Measurements from ENCODE around the gene PRCC. TPM values are rescaled to one million over a fixed set of nuclear protein-coding genes. Genes with fewer than 3 reads are reported as not detected.

The PRCC gene
- total RNA-seq, 8 experiments from 2014 or later, result 35.4 to 73.4 (median 56.8) TPM

GRCh38 chr1:156809281-156809680, 41.9 kb downstream of the PRCC start:
- 100% methylated on average over 1 of the region's 10 CpGs; no CpG with 5 or more reads in 9 of the 10 experiments for WGBS, 10 experiments
- in situ Hi-C loops (cut with MboI; ENCODE audit: low pct_unique_long_range_greater_than_20kb in 2 of 9, low sequenced_read_pairs in 9 of 9, unreplicated experiment in 9 of 9), result no loop called here
- no peak for ATAC-seq (replicated peaks in 6 of 8)

GRCh38 chr1:156809711-156810366, 42.5 kb downstream of the PRCC start:
- in situ Hi-C loops (cut with MboI; ENCODE audit: low pct_unique_long_range_greater_than_20kb in 2 of 9, low sequenced_read_pairs in 9 of 9, unreplicated experiment in 9 of 9), result no loop called here
- ATAC-seq (replicated peaks in 6 of 8), result no peak
- Histone ChIP-seq H3K27ac (no peak overlapping the region), H3K4me1 (replicated peaks in 1 of 2) (peaks cover 3 to 16% of the 10 kb centered on the region in 2 donors), H3K4me3 (no peak overlapping the region)
- 86 to 100% (median 100%) methylated on average over 1 to 4 of the region's 7 CpGs; no CpG with 5 or more reads in 5 of the 10 experiments for WGBS, 10 experiments

More at GRCh38 chr1:156809281-156809680, 41.9 kb downstream of the PRCC start:
- Histone ChIP-seq H3K4me3 (no peak overlapping the region), H3K27ac (no peak overlapping the region), H3K4me1 (replicated peaks in 1 of 2) (peaks cover 3 to 11% of the 10 kb centered on the region in 2 donors)

- ATAC-seq (replicated peaks in 6 of 8), result no peak
- peaks cover 3 to 27% of the 10 kb centered on the region in 2 donors for H3K4me1 ChIP-seq (replicated peaks in 1 of 2)
- in situ Hi-C loops (cut with MboI; ENCODE audit: low pct_unique_long_range_greater_than_20kb in 2 of 9, low sequenced_read_pairs in 9 of 9, unreplicated experiment in 9 of 9), result no loop called here
- H3K27ac ChIP-seq, result no peak overlapping the region
- 57 to 100% (median 75%) methylated on average over 1 to 4 of the region's 4 CpGs; no CpG with 5 or more reads in 2 of the 10 experiments for WGBS, 10 experiments
- no peak overlapping the region for H3K4me3 ChIP-seq
These were observed 43.8 kb downstream of the PRCC start for GRCh38 chr1:156811168-156811567.

GRCh38 chr1:156812293-156812990, 45.1 kb downstream of the PRCC start:
- Histone ChIP-seq H3K4me1 (replicated peaks in 1 of 2) (peaks cover 3 to 27% of the 10 kb centered on the region in 2 donors), H3K4me3 (no peak overlapping the region), H3K27ac (no peak overlapping the region)
- WGBS, 10 experiments, result 70 to 100% (median 90%) methylated on average over 1 to 8 of the region's 10 CpGs
- in situ Hi-C loops (cut with MboI; ENCODE audit: low pct_unique_long_range_greater_than_20kb in 2 of 9, low sequenced_read_pairs in 9 of 9, unreplicated experiment in 9 of 9), result no loop called here
- no peak for ATAC-seq (replicated peaks in 6 of 8)

- no peak overlapping the region for H3K27ac ChIP-seq
These were observed 46.0 kb downstream of the PRCC start for GRCh38 chr1:156813298-156813697.

GRCh38 chr1:156813750-156814570, 46.6 kb downstream of the PRCC start:
- H3K27ac ChIP-seq, result no peak overlapping the region
- 0 to 70% (median 46%) methylated on average over 1 to 16 of the region's 60 CpGs; no CpG with 5 or more reads in 4 of the 10 experiments for WGBS, 10 experiments
- peaks cover 3 to 27% of the 10 kb centered on the region in 2 donors for H3K4me1 ChIP-seq (replicated peaks in 1 of 2)
- ATAC-seq (replicated peaks in 6 of 8), result peak; percentile 75 to 97 (median 91)
- in situ Hi-C loops (cut with MboI; ENCODE audit: low pct_unique_long_range_greater_than_20kb in 2 of 9, low sequenced_read_pairs in 9 of 9, unreplicated experiment in 9 of 9), result no loop called here
- H3K4me3 ChIP-seq, result peak overlapping the region; percentile 20 to 28 (median 25)

More at GRCh38 chr1:156813298-156813697, 46.0 kb downstream of the PRCC start:
- Histone ChIP-seq H3K4me3 (peak overlapping the region in 3 of 5 donors; percentile 20 to 26 (median 24)), H3K4me1 (replicated peaks in 1 of 2) (peaks cover 3 to 27% of the 10 kb centered on the region in 2 donors)
- in situ Hi-C loops (cut with MboI; ENCODE audit: low pct_unique_long_range_greater_than_20kb in 2 of 9, low sequenced_read_pairs in 9 of 9, unreplicated experiment in 9 of 9), result no loop called here
- ATAC-seq (replicated peaks in 6 of 8), result no peak
- WGBS, 10 experiments, result 35 to 67% (median 59%) methylated on average over 1 to 10 of the region's 10 CpGs; no CpG with 5 or more reads in 4 of the 10 experiments

- ATAC-seq (replicated peaks in 6 of 8), result no peak
- 60 to 100% (median 89%) methylated on average over 1 to 4 of the region's 7 CpGs; no CpG with 5 or more reads in 3 of the 10 experiments for WGBS, 10 experiments
- Histone ChIP-seq H3K27ac (no peak overlapping the region), H3K4me3 (no peak overlapping the region), H3K4me1 (replicated peaks in 1 of 2) (peaks cover 3 to 27% of the 10 kb centered on the region in 2 donors)
- in situ Hi-C loops (cut with MboI; ENCODE audit: low pct_unique_long_range_greater_than_20kb in 2 of 9, low sequenced_read_pairs in 9 of 9, unreplicated experiment in 9 of 9), result no loop called here
These were observed 47.4 kb downstream of the PRCC start for GRCh38 chr1:156814571-156815260.

GRCh38 chr1:156815307-156815826, 48.0 kb downstream of the PRCC start:
- H3K4me3 ChIP-seq, result no peak overlapping the region
- peak; percentile 41 to 86 (median 66) for ATAC-seq (replicated peaks in 6 of 8)
- WGBS, 10 experiments, result 44 to 80% (median 58%) methylated on average over 1 to 5 of the region's 5 CpGs; no CpG with 5 or more reads in 4 of the 10 experiments
- H3K27ac ChIP-seq, result peak overlapping the region in 1 of 2 donors; percentile 28
- in situ Hi-C loops (cut with MboI; ENCODE audit: low pct_unique_long_range_greater_than_20kb in 2 of 9, low sequenced_read_pairs in 9 of 9, unreplicated experiment in 9 of 9), result no loop called here
- H3K4me1 ChIP-seq (replicated peaks in 1 of 2), result peaks cover 3 to 27% of the 10 kb centered on the region in 2 donors

GRCh38 chr1:156815961-156816422, 48.7 kb downstream of the PRCC start:
- no peak for ATAC-seq (replicated peaks in 6 of 8)
- peaks cover 3 to 27% of the 10 kb centered on the region in 2 donors for H3K4me1 ChIP-seq (replicated peaks in 1 of 2)
- no peak overlapping the region for H3K4me3 ChIP-seq
- WGBS, 10 experiments, result 55 to 100% (median 59%) methylated on average over 1 to 9 of the region's 10 CpGs; no CpG with 5 or more reads in 4 of the 10 experiments
- in situ Hi-C loops (cut with MboI; ENCODE audit: low pct_unique_long_range_greater_than_20kb in 2 of 9, low sequenced_read_pairs in 9 of 9, unreplicated experiment in 9 of 9), result no loop called here
- H3K27ac ChIP-seq, result no peak overlapping the region

- Histone ChIP-seq H3K4me1 (replicated peaks in 1 of 2) (peaks cover 3 to 27% of the 10 kb centered on the region in 2 donors), H3K27ac (peak within 1 kb of the TSS in 1 of 2 donors; percentile 28), H3K4me3 (no peak within 1 kb of the TSS)
- WGBS, 10 experiments, result 29 to 71% (median 56%) methylated on average over 2 to 10 of the region's 10 CpGs; no CpG with 5 or more reads in 3 of the 10 experiments
- no peak for ATAC-seq (replicated peaks in 6 of 8)
- in situ Hi-C loops (cut with MboI; ENCODE audit: low pct_unique_long_range_greater_than_20kb in 2 of 9, low sequenced_read_pairs in 9 of 9, unreplicated experiment in 9 of 9), result no loop called here
These were observed 49.4 kb downstream of the PRCC start, which contains the start of gene SH2D2A for GRCh38 chr1:156816561-156817328. Gene SH2D2A, minus strand, starts transcription at chr1:156816848. Its CDS starts 140 bp downstream, at chr1:156816708.

- WGBS, 10 experiments, result 20 to 80% (median 58%) methylated on average over 1 to 4 of the region's 4 CpGs; no CpG with 5 or more reads in 1 of the 10 experiments
- peak in 1 of 8 experiments; percentile 33 for ATAC-seq (replicated peaks in 6 of 8)
- Histone ChIP-seq H3K4me1 (replicated peaks in 1 of 2) (no peaks in the 10 kb centered on the region), H3K4me3 (no peak overlapping the region), H3K27ac (no peak overlapping the region)
- in situ Hi-C loops (cut with MboI; ENCODE audit: low pct_unique_long_range_greater_than_20kb in 2 of 9, low sequenced_read_pairs in 9 of 9, unreplicated experiment in 9 of 9), result no loop called here
These were observed 54.5 kb downstream of the PRCC start for GRCh38 chr1:156821801-156822200.
